ACC112 (cell line): Measurements from ENCODE around the gene MED12.

Experiments
- H2AFZ ChIP-seq: fragments of 200-600 bp; sonication (generic); one replicate; pipeline ENCODE4 v1.6.0; 2017; ENCODE audit warnings: antibody characterized with exemption, low read length; ENCODE audit not compliant: unreplicated experiment
- H3K27ac ChIP-seq: fragments of 200-600 bp; sonication (generic); 2 replicates; pipeline ENCODE4 v1.5.1; 2014; ENCODE audit warnings: low read depth, mild to moderate bottlenecking, antibody characterized with exemption, low read length, moderate library complexity
- H3K27me3 ChIP-seq: fragments of 200-600 bp; sonication (generic); 2 replicates; pipeline ENCODE4 v1.6.1; 2014; ENCODE audit warnings: mild to moderate bottlenecking, antibody characterized with exemption, low read length, moderate library complexity, mixed read lengths; ENCODE audit not compliant: insufficient read depth
- H3K36me3 ChIP-seq: fragments of 200-600 bp; sonication (generic); 2 replicates; pipeline ENCODE4 v1.6.1; 2016; ENCODE audit warnings: mild to moderate bottlenecking, antibody characterized with exemption, low read length, moderate library complexity, mixed read lengths; ENCODE audit not compliant: insufficient read depth
- H3K4me1 ChIP-seq: fragments of 200-600 bp; sonication (generic); one replicate; pipeline ENCODE4 v1.6.1; 2016; ENCODE audit warnings: low read length, mixed read lengths; ENCODE audit not compliant: insufficient read depth, unreplicated experiment, control insufficient read depth
- H3K4me3 ChIP-seq: fragments of 200-600 bp; sonication (generic); 2 replicates; pipeline ENCODE4 v1.5.1; 2014; ENCODE audit warnings: mild to moderate bottlenecking, low read depth, low read length
- H3K79me2 ChIP-seq: fragments of 200-600 bp; sonication (generic); one replicate; pipeline ENCODE4 v1.6.0; 2016; ENCODE audit warnings: low read length; ENCODE audit not compliant: control insufficient read depth, unreplicated experiment, insufficient read depth

The MED12 gene

GRCh38 chrX:71164071-71164470, 45.7 kb downstream of the MED12 start:
- Histone ChIP-seq H3K27me3 (no peaks in the 10 kb centered on the region), H3K27ac (no peak overlapping the region), H3K36me3 (no peaks in the 10 kb centered on the region), H3K4me1 (no peaks in the 10 kb centered on the region), H3K79me2 (no peaks in the 10 kb centered on the region), H2AFZ (no peak overlapping the region), H3K4me3 (no peak overlapping the region)

GRCh38 chrX:71166461-71166860, 48.1 kb downstream of the MED12 start:
- Histone ChIP-seq H2AFZ (no peak overlapping the region), H3K4me3 (no peak overlapping the region), H3K36me3 (no peaks in the 10 kb centered on the region)

GRCh38 chrX:71167031-71167781, 48.8 kb downstream of the MED12 start:
- no peaks in the 10 kb centered on the region for H3K79me2 ChIP-seq
- no peaks in the 10 kb centered on the region for H3K36me3 ChIP-seq
- no peaks in the 10 kb centered on the region for H3K27me3 ChIP-seq
- no peak overlapping the region for H2AFZ ChIP-seq
- H3K4me3 ChIP-seq, result no peak overlapping the region
- H3K4me1 ChIP-seq, result no peaks in the 10 kb centered on the region
- H3K27ac ChIP-seq, result no peak overlapping the region

More at GRCh38 chrX:71166461-71166860, 48.1 kb downstream of the MED12 start:
- no peaks in the 10 kb centered on the region for H3K4me1 ChIP-seq
- no peaks in the 10 kb centered on the region for H3K79me2 ChIP-seq
- H3K27me3 ChIP-seq, result no peaks in the 10 kb centered on the region
- no peak overlapping the region for H3K27ac ChIP-seq

GRCh38 chrX:71168134-71168533, 49.7 kb downstream of the MED12 start:
- Histone ChIP-seq H3K4me3 (no peak overlapping the region), H2AFZ (no peak overlapping the region), H3K27ac (no peak overlapping the region), H3K27me3 (no peaks in the 10 kb centered on the region), H3K36me3 (no peaks in the 10 kb centered on the region), H3K79me2 (no peaks in the 10 kb centered on the region), H3K4me1 (no peaks in the 10 kb centered on the region)

- Histone ChIP-seq H3K4me1 (no peaks in the 10 kb centered on the region), H3K27ac (no peak overlapping the region), H3K79me2 (no peaks in the 10 kb centered on the region)
Measured at GRCh38 chrX:71169586-71169985, 51.2 kb downstream of the MED12 start.

GRCh38 chrX:71170660-71171059, 52.3 kb downstream of the MED12 start:
- Histone ChIP-seq H3K27me3 (no peaks in the 10 kb centered on the region), H3K27ac (no peak overlapping the region), H3K4me1 (no peaks in the 10 kb centered on the region), H3K79me2 (no peaks in the 10 kb centered on the region), H3K4me3 (no peak overlapping the region), H3K36me3 (no peaks in the 10 kb centered on the region), H2AFZ (no peak overlapping the region)

More at GRCh38 chrX:71169586-71169985, 51.2 kb downstream of the MED12 start:
- no peaks in the 10 kb centered on the region for H3K36me3 ChIP-seq
- no peaks in the 10 kb centered on the region for H3K27me3 ChIP-seq
- H2AFZ ChIP-seq, result no peak overlapping the region
- no peak overlapping the region for H3K4me3 ChIP-seq

- Histone ChIP-seq H3K4me1 (no peaks in the 10 kb centered on the region), H3K4me3 (no peak overlapping the region), H2AFZ (no peak overlapping the region), H3K27me3 (no peaks in the 10 kb centered on the region), H3K36me3 (no peaks in the 10 kb centered on the region), H3K79me2 (no peaks in the 10 kb centered on the region), H3K27ac (no peak overlapping the region)
Measured at GRCh38 chrX:71171110-71171801, 52.9 kb downstream of the MED12 start.

- Histone ChIP-seq H3K36me3 (no peaks in the 10 kb centered on the region), H3K4me1 (no peaks in the 10 kb centered on the region), H3K4me3 (no peak overlapping the region), H3K27ac (no peak overlapping the region), H2AFZ (no peak overlapping the region), H3K27me3 (no peaks in the 10 kb centered on the region), H3K79me2 (no peaks in the 10 kb centered on the region)
Measured at GRCh38 chrX:71173440-71173839, 55.0 kb downstream of the MED12 start.

GRCh38 chrX:71174795-71175194, 56.4 kb downstream of the MED12 start:
- H2AFZ ChIP-seq, result no peak overlapping the region
- no peak overlapping the region for H3K4me3 ChIP-seq
- no peaks in the 10 kb centered on the region for H3K27me3 ChIP-seq
- no peak overlapping the region for H3K27ac ChIP-seq
- H3K36me3 ChIP-seq, result no peaks in the 10 kb centered on the region
- no peaks in the 10 kb centered on the region for H3K79me2 ChIP-seq
- H3K4me1 ChIP-seq, result no peaks in the 10 kb centered on the region

- H3K79me2 ChIP-seq, result no peaks in the 10 kb centered on the region
- no peaks in the 10 kb centered on the region for H3K27me3 ChIP-seq
- no peak overlapping the region for H3K27ac ChIP-seq
- no peaks in the 10 kb centered on the region for H3K4me1 ChIP-seq
- H3K4me3 ChIP-seq, result no peak overlapping the region
- no peaks in the 10 kb centered on the region for H3K36me3 ChIP-seq
- H2AFZ ChIP-seq, result no peak overlapping the region
Measured at GRCh38 chrX:71175531-71175930, 57.1 kb downstream of the MED12 start.

- Histone ChIP-seq H3K79me2 (no peaks in the 10 kb centered on the region), H3K4me3 (no peak overlapping the region), H3K4me1 (no peaks in the 10 kb centered on the region), H3K27ac (no peak overlapping the region), H3K36me3 (no peaks in the 10 kb centered on the region), H2AFZ (no peak overlapping the region), H3K27me3 (no peaks in the 10 kb centered on the region)
Measured at GRCh38 chrX:71177327-71177726, 58.9 kb downstream of the MED12 start.
